Mammary epithelial cell (primary cell): ENCODE measurements around the gene EFHD1.

Experiments
- EZH2 ChIP-seq: IDR thresholded peaks from 2 replicates; pipeline ENCODE4 v1.6.1; 2012; ENCODE audit warnings: low read length, inconsistent platforms, borderline replicate concordance
- TF ChIP-seq, protein P1 (sequence below), 2 donors: IDR thresholded peaks in 1 of 2; conservative IDR thresholded peaks in 1 of 2; 2 replicates each; pipeline ENCODE4 v1.5.1; 2011 to 2012; ENCODE audit warnings: inconsistent platforms in 2 of 2, low read length in 2 of 2, mild to moderate bottlenecking in 2 of 2, control low read depth in 1 of 2, low read depth in 1 of 2; ENCODE audit not compliant: insufficient read depth in 1 of 2; ENCODE audit errors: extremely low read depth in 1 of 2

DNA sequence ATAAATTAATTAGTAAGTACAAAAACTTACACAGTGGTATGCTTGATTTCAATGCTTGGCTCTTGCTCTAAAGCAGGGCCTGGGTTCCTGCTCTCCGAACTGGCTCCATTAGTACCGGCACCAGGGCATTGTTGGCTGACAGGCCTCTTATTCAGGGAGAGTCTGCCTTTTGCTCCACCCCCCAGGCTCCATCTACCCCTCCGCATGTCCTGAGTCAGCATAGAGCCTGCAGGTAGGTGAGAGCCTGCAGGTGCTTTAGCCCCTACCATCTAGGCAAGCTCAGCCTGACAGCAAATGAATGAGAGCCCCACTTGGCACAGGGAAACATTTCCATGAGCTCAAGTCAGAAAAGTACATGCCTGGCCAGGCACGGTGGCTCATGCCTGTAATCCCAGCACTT lies 35.1 kb upstream of the EFHD1 start:
- no peak for TF ChIP-seq EZH2
- TF ChIP-seq, protein P1, sequence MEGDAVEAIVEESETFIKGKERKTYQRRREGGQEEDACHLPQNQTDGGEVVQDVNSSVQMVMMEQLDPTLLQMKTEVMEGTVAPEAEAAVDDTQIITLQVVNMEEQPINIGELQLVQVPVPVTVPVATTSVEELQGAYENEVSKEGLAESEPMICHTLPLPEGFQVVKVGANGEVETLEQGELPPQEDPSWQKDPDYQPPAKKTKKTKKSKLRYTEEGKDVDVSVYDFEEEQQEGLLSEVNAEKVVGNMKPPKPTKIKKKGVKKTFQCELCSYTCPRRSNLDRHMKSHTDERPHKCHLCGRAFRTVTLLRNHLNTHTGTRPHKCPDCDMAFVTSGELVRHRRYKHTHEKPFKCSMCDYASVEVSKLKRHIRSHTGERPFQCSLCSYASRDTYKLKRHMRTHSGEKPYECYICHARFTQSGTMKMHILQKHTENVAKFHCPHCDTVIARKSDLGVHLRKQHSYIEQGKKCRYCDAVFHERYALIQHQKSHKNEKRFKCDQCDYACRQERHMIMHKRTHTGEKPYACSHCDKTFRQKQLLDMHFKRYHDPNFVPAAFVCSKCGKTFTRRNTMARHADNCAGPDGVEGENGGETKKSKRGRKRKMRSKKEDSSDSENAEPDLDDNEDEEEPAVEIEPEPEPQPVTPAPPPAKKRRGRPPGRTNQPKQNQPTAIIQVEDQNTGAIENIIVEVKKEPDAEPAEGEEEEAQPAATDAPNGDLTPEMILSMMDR (conservative IDR thresholded peaks at IDR 0.05 in 1 of 2, IDR thresholded peaks at IDR 0.05 in 1 of 2; ENCODE audit: extremely low read depth in 1 of 2, insufficient read depth in 1 of 2, low read depth in 1 of 2, low read length in 2 of 2): no peak
